Sigmoid colon (tissue), 7 donors: ENCODE results near the gene SEC11A. TPM values are rescaled to one million over a fixed set of nuclear protein-coding genes. Genes with fewer than 3 reads are reported as not detected.

Experiments
- DNase-seq: peaks from one replicate; pipeline ENCODE4 v3.0.0-alpha.2; 2019
- H3K27ac ChIP-seq, 4 donors: fragments of 200-600 bp; sonication (generic); one replicate each; pipeline ENCODE4 v1.5.1; 2016 to 2019; ENCODE audit warnings: mild to moderate bottlenecking in 1 of 4
- H3K27me3 ChIP-seq, 3 donors: fragments of 200-600 bp; sonication (generic); one replicate each; pipeline ENCODE4 v1.5.1; 2019; ENCODE audit warnings: mild to moderate bottlenecking in 1 of 3
- H3K36me3 ChIP-seq, 4 donors: fragments of 200-600 bp; sonication (generic); one replicate each; pipeline ENCODE4 v1.5.1; 2016 to 2019
- H3K4me1 ChIP-seq, 4 donors: fragments of 200-600 bp; sonication (generic); one replicate each; pipeline ENCODE4 v1.5.1; 2017 to 2019
- H3K4me3 ChIP-seq, 4 donors: fragments of 200-600 bp; sonication (generic); one replicate each; pipeline ENCODE4 v1.5.1; 2017 to 2019; ENCODE audit warnings: mild to moderate bottlenecking in 2 of 4, moderate library complexity in 1 of 4
- H3K9me3 ChIP-seq, 4 donors: fragments of 200-600 bp in 3 of 4; sonication (generic) in 3 of 4; one replicate each; pipeline versions ENCODE4 v1.5.1 to v1.6.1; 2013 to 2019
- CTCF ChIP-seq, 4 experiments: fragments of 450-650 bp in 3 of 4; fragments of 200-600 bp in 1 of 4; IDR thresholded peaks; one replicate each; pipeline ENCODE4 v1.5.1; 2016 to 2019; ENCODE audit warnings: antibody characterized with exemption in 4 of 4, mild to moderate bottlenecking in 3 of 4, moderate library complexity in 2 of 4
- EP300 ChIP-seq, 4 donors: sonication (generic); formaldehyde crosslinking; IDR thresholded peaks; one replicate each; pipeline ENCODE4 v1.6.1; 2017; ENCODE audit warnings: antibody characterized with exemption in 4 of 4
- POLR2A ChIP-seq, 2 donors: fragments of 450-650 bp; IDR thresholded peaks; one replicate each; pipeline ENCODE4 v1.6.1; 2016; ENCODE audit warnings: antibody characterized with exemption in 2 of 2, mild to moderate bottlenecking in 2 of 2, moderate library complexity in 2 of 2
- POLR2AphosphoS5 ChIP-seq, 4 donors: sonication (generic); formaldehyde crosslinking; IDR thresholded peaks; one replicate each; pipeline ENCODE4 v1.6.1; 2017; ENCODE audit warnings: antibody characterized with exemption in 4 of 4
- WGBS, 2 donors: extraction: QIAGEN DNeasy Blood & Tissue Kit; methylation state at CpG; one replicate each; pipeline ENCODE4 v1.1.7; 2013; 5-methylcytosine and 5-hydroxymethylcytosine counted together
- intact Hi-C: fragments of 100-400 bp; cut with DNase I; formaldehyde crosslinking; loops from one replicate; pipeline ENCODE4 v1.15.1; 2023
- polyA plus RNA-seq, 3 donors: library from polyadenylated mRNA; stranded (reverse); fragments of 200-250 nt; gene quantifications; one replicate each; pipeline ENCODE4 v1.2.3, GENCODE V29; 2013
- total RNA-seq, 4 donors: library from RNA; depleted of rRNA; stranded (reverse); fragments of >200 nt; gene quantifications; one replicate each; pipeline ENCODE4 v1.1.0, GENCODE V29; 2016
- donor health status: healthy with polysubstance abuse.
- donor health status: Bipolar disorder and iron deficiency.
- donor health status: healthy.

SEC11A gene
- total and polyA plus RNA-seq, 7 donors, result 83.9 to 216 (median 152) TPM

DNA sequence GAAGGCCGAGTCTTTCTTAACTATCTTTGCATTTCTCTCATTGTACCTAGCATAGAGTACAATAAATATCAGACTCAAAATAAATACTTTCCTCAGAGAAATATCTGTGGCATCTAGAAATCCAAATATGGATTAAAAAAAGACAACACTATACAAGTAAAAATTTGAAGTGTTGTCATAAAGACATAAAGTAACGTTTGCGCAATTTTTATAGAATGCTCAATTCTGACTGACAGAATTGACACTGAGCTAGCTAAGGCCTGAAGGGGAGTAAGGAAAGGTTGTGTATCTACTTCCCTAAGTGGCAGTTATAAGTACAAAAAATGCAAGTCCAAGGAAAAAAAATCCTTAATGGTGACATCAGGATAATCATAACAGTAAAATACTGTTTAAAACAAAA is 1.1 kb downstream of the SEC11A start:
- peak overlapping the region; percentile 71 to 87 (median 76) for H3K4me3 ChIP-seq
- peaks cover 0 to 28% (median 24%) of the 10 kb centered on the region in 4 donors for H3K4me1 ChIP-seq
- no peak for DNase-seq
- no peaks in the 10 kb centered on the region for H3K27me3 ChIP-seq
- WGBS, 2 donors, result 15 to 55% methylated on average over 3 of the region's 3 CpGs
- peak overlapping the region; percentile 86 to 95 (median 94) for H3K27ac ChIP-seq
- intact Hi-C loops, result loop anchor here (2.0 to 10.0 kb wide), 2 partner anchors 56 to 130 kb away; partner anchors contain the start of gene NMB
- TF ChIP-seq POLR2AphosphoS5 (IDR thresholded peaks at IDR 0.05), result no peak
- no peak for TF ChIP-seq POLR2A (IDR thresholded peaks at IDR 0.05)
- TF ChIP-seq EP300 (IDR thresholded peaks at IDR 0.05), result no peak
- no peak for TF ChIP-seq CTCF (IDR thresholded peaks at IDR 0.05)
- H3K36me3 ChIP-seq, result peaks cover 0 to 17% (median 1%) of the 10 kb centered on the region in 4 donors
- H3K9me3 ChIP-seq, result no peaks in the 10 kb centered on the region

- DNase-seq, result no peak
- no peak for TF ChIP-seq EP300 (IDR thresholded peaks at IDR 0.05)
- TF ChIP-seq POLR2A (IDR thresholded peaks at IDR 0.05), result no peak
- TF ChIP-seq CTCF (IDR thresholded peaks at IDR 0.05), result no peak
- TF ChIP-seq POLR2AphosphoS5 (IDR thresholded peaks at IDR 0.05), result no peak
- H3K27me3 ChIP-seq, result no peaks in the 10 kb centered on the region
- peaks cover 0 to 28% (median 24%) of the 10 kb centered on the region in 4 donors for H3K4me1 ChIP-seq
- H3K27ac ChIP-seq, result no peak overlapping the region
- peak overlapping the region in 2 of 4 donors; percentile 80 to 87 for H3K4me3 ChIP-seq
- H3K9me3 ChIP-seq, result no peaks in the 10 kb centered on the region
- H3K36me3 ChIP-seq, result peaks cover 0 to 22% (median 1%) of the 10 kb centered on the region in 4 donors
- WGBS, 2 donors, result 40 to 72% methylated on average over 5 of the region's 5 CpGs
- intact Hi-C loops, result loop anchor here (2.0 to 10.0 kb wide), 2 partner anchors 56 to 130 kb away; partner anchors contain the start of gene NMB
Measured at GRCh38 chr15:84714372-84714771, 1.6 kb downstream of the SEC11A start.

GRCh38 chr15:84703808-84704207 is 12.1 kb downstream of the SEC11A start:
- intact Hi-C loops, result loop anchor here (5.0 kb wide), 1 partner anchor 47 kb away; the partner anchor contains the start of gene NMB

GRCh38 chr15:84702961-84703482 is 12.9 kb downstream of the SEC11A start:
- H3K4me1 ChIP-seq, result peaks cover 0 to 19% (median 12%) of the 10 kb centered on the region in 4 donors
- H3K27me3 ChIP-seq, result no peaks in the 10 kb centered on the region
- H3K4me3 ChIP-seq, result no peak overlapping the region
- H3K27ac ChIP-seq, result peak overlapping the region; percentile 39 to 63 (median 51)
- DNase-seq, result peak; percentile 86
- no peaks in the 10 kb centered on the region for H3K36me3 ChIP-seq
- WGBS, 2 donors, result 58 to 72% methylated on average over 4 of the region's 4 CpGs
- intact Hi-C loops, result loop anchor here (5.0 kb wide), 1 partner anchor 46 kb away; the partner anchor contains the start of gene NMB
- no peaks in the 10 kb centered on the region for H3K9me3 ChIP-seq
- TF ChIP-seq POLR2A (IDR thresholded peaks at IDR 0.05), result no peak
- no peak for TF ChIP-seq CTCF (IDR thresholded peaks at IDR 0.05)
- peak in 3 of 4 donors; percentile 60 to 75 (median 62) for TF ChIP-seq POLR2AphosphoS5 (IDR thresholded peaks at IDR 0.05)

More at GRCh38 chr15:84703808-84704207, 12.1 kb downstream of the SEC11A start:
- Histone ChIP-seq H3K4me3 (no peak overlapping the region), H3K9me3 (no peaks in the 10 kb centered on the region), H3K36me3 (peaks cover 0 to 1% (median 0%) of the 10 kb centered on the region in 4 donors), H3K27me3 (no peaks in the 10 kb centered on the region), H3K27ac (peak overlapping the region in 3 of 4 donors; percentile 34 to 63 (median 52)), H3K4me1 (peaks cover 0 to 19% (median 12%) of the 10 kb centered on the region in 4 donors)
- WGBS, 2 donors, result 94 to 95% methylated on average over 5 of the region's 5 CpGs
- DNase-seq, result no peak
- TF ChIP-seq CTCF (IDR thresholded peaks at IDR 0.05) (no peak), POLR2AphosphoS5 (IDR thresholded peaks at IDR 0.05) (no peak), EP300 (IDR thresholded peaks at IDR 0.05) (no peak), POLR2A (IDR thresholded peaks at IDR 0.05) (no peak)
